Hematopoietic multipotent progenitor cell treated with erythropoietin and hydrocortisone succinate and interleukin-3 and kit ligand, for 4 days (in vitro differentiated cells): ENCODE results near the gene CST1.
"Not testable (repeated sequence)": the region's sequence is repeated elsewhere in the genome, so short reads cannot be mapped to it uniquely, and the experiment has no call there.

Source experiments
- DNase-seq: peaks from one replicate; pipeline ENCODE4 v3.0.0-alpha.2; 2015

CST1 gene, protein sequence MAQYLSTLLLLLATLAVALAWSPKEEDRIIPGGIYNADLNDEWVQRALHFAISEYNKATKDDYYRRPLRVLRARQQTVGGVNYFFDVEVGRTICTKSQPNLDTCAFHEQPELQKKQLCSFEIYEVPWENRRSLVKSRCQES

DNA sequence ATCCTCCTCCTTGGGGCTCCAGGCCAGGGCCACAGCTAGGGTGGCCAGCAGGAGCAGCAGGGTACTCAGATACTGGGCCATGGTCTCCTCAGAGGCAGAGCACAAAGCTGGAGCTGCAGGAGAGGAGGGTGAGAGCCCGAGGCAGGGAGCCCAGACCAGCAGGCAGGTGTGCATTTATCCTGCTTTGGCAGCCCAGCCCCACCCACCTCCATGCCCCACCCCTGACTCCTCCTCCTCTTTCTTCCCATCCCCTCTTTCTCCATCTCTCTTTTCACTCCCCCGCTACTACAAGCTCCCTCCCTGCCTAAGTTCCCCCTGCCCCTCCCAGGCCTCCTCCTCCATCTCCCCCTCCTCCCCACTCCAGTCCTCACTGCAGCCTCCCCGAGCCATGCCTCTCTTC lies at the start of gene CST1:
CST1 (minus strand) TSS at position 150 of the 400 bp plus-strand sequence; CDS start at position 81, 69 bp downstream.
- not testable (repeated sequence) for DNase-seq

DNA sequence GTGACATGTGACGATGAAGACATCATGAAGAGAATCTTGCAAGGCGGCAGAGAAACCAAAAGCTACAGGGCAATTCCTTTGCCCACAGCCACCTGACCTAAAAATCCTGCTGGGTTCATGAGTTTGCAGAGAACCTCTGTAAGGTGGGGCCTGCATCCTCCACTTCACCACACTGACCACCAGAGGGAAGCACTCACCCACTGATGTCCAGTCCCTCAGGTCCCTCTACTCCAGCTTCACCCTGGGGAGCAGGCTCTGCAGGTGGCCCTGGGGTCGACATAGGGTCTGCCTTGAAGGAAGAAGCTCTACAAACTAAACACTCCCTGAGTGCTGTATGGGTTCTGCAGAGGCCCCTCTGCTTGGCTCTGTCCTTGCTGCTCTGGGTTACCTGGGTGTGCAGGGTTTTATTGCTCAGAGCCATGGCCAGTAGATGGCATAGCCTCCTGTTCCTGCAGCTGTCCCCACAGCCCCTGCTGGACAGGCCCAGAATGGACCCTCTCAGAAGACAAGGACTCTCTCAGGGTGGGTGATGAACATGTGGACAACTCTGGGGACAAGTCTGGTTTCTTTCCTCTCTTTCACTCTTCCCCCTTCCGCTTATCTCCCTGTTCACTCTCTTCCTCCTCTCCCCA lies 48.6 kb upstream of the CST1 start:
- peak; percentile 45 for DNase-seq

DNA sequence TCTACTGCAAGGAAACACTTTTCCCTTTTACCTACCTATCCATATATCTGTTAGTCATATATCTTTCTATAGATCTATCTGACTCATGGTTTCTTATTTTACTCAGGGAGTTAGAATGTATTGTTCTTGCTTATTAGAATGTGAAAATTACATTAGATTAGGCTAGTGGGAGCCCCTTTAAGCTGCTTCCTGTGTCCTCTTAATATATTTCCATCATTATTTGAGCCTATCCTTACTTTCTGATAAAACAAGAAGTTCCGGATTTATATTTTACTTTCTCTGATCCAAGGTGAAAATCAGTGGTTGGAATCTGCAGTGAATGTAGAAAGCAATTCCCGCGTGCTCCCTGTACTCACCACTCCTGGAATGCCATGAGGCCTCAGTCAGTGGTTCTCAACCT lies 44.8 kb upstream of the CST1 start:
- DNase-seq = no peak

DNA sequence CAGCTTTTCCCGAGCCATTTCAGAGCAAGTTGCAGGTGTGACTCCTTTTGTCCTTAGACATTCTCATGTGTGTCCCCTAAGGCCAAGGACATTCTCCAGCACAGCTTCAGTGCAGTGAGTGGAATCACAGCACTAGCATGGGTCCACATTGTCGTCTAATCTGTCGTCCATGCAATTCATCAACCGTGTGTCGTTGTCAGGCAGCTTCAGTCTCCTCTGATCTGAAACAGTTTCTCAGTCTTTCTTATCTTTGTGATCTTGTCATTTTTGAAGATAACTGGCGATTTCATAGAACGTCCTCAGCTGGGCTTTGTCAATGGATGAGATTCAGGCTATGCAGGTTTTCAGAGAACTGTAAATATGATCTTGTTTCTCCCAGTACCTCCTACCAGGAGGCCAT lies 44.1 kb upstream of the CST1 start:
- DNase-seq = no peak

DNA sequence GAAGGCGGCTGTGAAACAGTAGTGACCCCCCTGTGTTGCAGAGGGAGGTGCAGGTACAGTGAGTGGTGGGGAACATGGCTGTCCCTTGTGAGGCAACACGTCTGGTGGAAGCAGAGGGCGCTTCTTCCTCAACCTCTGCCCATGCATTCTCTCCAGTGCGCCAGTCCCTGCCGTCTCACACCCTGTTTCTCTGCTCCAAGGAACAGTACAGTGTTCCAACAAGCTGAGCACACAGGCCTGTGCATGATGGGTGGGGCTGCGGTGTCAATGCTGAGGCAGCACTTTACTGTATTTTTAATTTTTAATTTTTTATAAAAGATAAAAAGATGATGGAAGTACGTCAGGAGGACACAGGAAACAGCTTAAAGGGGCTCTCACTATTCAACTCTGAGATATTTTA lies 43.3 kb upstream of the CST1 start:
- DNase-seq = no peak

DNA sequence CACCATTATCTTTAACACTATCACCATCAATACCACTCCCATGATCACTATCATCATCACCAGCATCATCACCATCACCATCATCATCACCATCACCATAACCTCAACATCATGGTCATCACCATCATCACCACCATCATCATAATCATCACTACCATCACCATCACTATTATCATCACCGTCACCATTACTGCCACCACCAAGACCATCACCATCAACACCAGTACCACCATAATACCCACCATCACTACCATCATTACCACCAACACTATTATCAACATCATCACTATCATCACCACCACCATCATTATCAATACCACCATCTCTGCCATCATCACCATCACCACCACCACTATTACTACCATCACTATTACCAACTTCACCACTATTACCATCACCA lies 32.7 kb upstream of the CST1 start:
- DNase-seq = no peak

DNA sequence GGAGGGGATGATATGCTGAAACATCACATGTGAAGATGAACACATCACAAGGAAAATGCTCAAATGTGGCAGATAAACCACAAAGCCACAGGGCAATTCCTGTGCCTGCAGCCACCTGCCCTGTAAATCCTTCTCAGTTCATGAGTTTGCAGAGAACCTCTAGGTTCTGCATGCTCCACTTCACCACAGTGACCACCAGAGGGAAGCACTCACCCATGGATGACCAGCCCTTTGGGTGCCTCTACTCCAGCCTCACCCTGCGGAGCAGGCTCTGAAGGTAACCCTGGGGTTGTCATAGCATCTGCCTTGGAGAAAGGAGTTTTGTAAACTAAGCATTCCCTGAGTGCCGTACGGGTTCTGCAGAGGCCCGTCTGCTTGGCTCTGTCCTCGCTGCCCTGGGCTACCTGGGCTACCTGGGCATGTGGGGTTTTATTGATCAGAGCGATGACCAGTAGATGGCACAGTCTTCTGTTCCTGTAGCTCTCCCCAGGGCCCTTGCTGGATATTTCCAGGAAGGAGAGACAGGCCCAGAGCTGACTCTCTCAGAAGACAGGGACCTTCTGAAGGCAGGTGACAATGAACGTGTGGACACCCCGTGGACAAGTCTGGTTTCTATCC lies 31.7 kb upstream of the CST1 start:
- DNase-seq = peak; percentile 67

DNA sequence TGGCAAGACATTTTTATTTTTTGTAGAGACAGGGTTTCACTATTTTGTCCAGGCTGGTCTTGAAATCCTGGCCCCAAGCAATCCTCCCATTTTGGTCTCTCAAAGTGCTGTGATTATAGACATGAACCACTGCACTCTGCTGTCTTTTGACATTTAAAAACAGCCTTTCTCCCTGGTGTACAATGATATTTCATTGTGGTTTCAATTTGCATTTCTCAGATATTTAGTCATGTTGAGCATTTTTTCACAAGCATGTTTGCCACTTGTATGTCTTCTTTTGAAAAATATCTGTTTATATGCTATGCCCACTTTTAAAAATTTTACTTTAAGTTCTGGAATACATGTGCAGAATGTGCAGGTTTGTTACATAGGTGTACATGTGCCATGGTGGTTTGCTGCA lies 27.9 kb upstream of the CST1 start:
- DNase-seq = not testable (repeated sequence)

DNA sequence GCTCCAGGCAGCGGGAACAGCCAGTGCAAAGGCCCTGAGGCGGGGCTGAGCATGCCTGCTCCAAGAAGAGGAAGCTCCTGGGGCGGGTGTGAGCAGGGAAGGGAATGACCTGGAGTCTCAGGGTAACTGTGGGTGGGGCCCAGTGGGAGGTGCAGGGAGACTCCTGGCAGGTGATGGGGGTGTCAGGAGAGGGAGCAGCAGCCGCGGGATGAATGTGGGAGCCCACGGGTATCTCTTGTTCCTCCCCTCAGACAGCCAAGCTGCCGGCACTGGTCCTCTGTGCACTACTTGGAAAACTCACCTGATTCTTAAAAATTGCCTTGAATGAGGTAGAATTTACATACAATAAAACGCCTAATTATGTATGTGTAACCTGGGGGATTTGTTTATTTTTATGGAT lies 26.6 kb upstream of the CST1 start:
- not testable (repeated sequence) for DNase-seq

DNA sequence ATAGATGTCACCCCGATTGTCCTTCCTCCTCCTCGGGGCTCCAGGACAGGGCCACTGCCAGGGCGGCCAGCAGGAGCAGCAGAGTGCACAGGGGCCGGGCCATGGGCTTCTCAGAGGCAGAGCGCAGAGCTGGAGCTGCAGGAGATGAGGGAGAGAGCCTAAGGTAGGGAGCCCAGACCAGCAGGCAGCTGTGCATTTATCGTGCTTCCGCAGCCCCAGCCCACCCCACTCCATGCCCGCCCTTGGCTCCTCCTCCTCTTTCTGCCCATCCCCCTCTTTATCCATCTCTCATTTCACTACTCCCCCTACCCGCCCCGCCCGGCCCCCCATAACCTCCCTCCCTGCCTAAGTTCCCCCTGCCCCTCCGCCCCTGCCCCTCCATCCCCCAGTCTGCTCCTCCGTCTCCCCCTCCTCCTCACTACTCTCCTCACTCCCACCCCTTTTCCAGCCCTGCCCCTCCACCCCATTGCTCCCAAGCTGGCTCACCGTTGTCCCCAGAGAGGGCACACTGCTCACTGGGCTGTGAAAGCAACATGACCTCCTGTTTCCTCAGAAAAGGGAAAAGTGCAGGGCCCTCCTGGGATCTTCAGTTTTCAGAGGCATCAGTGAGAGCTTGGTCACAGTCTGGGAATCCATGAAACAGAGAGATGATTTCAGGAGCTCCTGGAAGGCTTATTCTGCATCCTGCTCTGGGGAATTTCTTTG lies 25.5 kb upstream of the CST1 start:
- DNase-seq = peak; percentile 1

DNA sequence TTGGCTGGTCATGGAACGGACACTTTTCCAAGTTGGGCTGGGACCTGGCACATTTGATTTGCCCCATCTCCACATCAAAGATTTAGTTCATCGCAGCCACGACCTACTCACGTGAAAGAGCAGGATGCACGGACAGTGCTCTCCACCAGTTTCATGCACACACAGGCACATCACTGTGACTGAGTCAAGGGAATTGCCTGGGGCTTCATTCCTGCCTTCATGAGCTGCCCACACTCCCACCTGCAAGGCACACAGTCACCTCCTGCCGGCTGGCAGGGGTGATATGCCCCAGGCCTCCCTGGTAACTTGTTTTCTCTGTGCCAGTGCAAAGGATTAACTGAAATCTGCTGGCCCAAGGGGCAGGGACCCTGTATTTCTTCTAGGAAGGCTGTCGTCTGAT lies 23.3 kb upstream of the CST1 start:
- DNase-seq = no peak

DNA sequence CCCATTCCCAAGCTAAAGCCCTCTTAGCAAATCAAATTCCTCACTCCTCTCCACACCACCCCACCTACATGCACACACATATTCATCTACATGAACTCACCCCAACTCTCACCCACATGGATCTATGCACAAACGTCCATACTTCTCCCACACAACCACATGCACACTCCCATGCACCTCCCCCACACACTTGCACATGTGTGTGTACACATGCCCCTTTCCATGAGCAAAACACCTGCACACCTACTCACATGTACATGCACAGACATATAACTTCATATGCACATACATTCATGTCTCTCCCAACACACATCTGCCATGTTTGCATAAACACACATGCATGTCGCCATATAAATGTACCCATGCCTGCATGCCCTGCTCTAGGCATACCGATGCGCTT lies 22.8 kb upstream of the CST1 start:
- DNase-seq = no peak

DNA sequence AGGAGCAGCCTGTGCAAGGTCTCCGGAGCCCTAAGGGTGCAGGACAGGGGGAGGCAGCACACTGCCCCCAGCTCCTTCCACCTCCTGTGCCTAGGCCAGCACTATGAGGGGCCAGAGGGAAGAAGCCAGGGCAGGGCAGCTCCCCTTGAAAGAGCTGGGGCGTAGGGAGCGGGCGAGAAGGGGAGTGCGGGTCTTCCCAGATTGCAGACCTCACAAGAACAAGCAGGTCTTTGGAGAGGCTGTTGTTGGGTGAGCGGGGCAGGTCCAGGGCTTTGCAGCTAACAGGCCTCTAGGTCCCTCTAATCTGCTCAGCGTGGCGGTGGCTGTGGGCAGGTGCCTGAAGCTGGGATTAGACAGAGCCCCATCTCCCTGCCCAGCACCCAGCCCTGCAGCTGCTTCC lies 22.4 kb upstream of the CST1 start:
- no peak for DNase-seq

DNA sequence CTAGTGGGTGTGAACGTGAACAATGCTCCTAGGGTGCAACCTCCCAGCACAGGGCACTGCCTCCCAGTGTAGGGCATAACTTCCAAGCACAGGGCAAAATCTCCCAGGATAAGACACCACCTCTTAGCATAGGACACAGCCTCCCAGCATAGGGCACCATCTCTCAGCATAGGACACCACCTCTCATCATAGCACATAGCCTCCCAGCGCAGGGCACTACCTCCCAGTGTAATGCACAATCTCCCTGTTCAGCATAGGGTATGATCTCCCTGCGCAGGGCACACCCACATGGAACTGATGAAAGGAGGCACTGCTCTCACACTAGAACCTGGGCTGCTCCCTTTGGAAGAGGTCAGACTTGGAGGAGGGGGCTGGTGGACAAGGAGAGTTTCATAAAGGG lies 21.3 kb upstream of the CST1 start:
- DNase-seq = no peak

DNA sequence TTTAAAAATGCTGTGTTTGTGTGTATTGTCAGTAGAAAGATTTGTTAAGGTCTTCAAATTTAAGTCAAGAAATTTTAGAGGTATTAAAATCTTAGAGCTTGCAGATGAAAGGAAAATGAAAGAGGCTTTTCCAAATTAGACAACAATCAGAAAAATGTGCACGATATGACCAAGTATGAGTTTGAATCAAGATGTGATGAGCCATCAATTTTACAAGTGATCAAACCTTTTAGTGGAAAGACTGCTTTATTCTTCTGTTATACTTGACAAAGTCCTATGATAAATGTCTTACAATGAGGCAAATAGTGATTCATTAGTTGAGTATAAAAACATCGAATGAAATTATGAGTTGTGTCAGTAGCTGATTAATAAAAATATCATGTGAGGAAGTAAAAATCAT lies 19.6 kb upstream of the CST1 start:
- no peak for DNase-seq

DNA sequence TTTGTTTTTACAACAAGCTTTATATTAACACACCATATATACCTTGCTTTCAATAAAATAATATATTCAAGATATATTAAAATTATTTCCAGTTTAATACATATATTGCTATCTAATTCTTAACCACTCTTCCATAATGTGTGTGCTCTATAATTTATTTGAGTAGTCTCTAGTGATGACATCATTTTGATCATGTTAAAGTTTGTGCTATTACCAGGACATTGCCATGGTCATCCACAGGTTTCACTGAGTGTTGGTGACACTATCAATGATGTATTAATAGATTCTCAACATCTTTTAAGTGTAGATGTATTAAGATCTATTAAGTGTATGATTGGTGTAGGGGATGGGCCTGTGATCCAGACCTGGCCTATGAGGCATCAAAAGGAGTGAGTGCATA lies 17.8 kb upstream of the CST1 start:
- not testable (repeated sequence) for DNase-seq

DNA sequence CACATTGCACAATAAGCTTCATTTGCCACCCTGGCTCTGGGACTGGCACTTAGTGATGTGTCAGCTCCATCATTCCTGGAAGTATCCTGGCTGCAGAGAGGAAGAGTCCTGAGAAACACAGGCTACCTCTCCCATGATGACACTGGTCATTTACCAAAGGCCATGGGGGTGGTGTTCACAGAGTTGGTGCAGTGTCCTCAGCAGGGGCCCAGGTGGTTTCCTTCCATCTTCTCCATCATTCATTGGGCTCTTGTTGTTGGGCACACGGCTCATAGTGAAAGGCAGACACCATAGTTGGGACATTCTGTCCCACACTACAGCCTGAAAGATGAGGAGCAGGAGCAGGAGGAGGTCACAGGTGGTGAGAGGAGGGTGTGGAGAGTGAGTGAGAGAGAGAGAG lies 15.8 kb upstream of the CST1 start:
- no peak for DNase-seq

DNA sequence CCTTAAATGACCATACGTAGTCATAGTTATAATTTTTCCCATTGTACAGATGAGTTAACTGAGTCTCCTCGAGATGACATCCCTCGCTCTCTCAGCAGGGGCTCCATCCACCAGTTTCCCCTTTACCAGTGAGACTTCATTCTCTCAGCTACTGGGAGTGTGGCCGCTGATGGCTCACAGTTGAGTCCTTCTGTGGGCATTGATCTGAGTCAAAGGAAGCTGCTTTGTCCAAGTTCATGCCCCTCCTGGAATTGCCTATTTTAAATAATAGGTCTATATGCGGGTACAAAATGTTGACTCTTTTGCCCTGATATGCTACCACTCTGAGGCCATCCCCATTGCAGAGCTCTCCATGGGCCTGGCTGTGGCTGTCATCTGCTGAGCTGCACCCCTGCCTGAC lies 14.8 kb upstream of the CST1 start:
- no peak for DNase-seq

DNA sequence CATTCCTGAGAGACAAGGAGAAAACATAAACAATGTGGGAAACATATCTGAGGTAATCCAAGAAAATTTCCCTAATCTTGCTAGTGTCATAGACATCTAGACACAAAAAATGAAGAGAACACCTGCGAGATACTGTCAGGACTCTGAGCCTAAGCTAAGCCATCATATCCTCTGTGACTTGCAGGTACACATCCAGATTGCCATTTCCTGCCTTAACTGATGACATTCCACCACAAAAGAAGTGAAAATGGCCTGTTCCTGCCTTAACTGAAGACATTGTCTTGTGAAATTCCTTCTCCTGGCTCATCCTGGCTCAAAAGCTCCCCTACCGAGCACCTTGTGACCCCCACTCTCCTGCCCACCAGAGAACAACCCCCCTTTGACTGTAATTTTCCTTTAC lies 13.9 kb upstream of the CST1 start:
- DNase-seq = not testable (repeated sequence)

DNA sequence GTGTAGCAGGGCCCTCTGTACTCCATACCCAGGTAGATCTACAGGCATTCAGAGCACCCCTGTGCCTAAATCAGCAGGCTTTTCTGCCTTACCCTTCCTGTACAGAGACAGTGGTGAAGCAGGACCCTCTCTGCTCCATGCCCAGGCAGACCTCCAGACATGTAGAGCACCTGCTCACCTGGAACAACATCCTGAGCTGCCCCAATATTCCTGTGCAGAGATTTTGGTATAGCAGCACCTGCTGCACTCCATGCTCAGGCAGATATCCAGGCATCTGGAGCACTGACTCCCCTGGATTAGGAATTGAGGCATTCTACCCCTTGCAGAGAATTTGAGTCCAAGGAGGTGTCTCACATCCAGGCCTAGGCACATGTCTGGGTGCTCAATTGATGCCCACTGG lies 12.6 kb upstream of the CST1 start:
- DNase-seq = no peak

DNA sequence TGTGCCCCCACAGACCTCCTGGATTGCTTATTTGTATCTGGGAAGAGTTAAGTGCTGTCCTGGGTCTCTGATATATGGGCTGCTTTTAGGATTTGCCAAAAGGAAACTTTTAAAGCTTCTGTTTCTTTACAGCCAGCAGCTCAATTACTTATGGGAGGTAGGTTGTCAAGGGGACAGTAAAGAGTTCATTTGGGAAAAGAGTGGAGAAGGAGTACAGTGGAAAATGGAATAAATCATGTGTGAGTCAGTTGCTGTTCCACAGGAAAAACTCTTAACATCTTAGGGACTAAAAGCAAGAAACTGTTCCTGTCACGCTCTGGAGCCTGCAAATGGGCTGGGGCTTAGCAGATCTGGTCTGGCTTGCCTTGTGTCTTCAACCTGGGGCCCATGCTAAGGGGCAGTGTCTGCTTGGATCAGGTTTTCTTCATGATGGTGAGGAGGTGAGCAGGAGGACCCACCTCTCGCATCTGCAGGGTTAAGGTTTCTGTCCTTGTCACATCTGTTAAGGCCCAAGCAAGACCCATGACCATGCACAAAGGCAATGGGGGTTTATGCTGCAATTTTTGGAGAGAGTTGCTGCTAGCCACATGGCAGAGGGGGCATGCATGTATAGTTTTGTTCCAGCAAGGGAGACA lies 8.7 kb upstream of the CST1 start:
- DNase-seq = no peak

DNA sequence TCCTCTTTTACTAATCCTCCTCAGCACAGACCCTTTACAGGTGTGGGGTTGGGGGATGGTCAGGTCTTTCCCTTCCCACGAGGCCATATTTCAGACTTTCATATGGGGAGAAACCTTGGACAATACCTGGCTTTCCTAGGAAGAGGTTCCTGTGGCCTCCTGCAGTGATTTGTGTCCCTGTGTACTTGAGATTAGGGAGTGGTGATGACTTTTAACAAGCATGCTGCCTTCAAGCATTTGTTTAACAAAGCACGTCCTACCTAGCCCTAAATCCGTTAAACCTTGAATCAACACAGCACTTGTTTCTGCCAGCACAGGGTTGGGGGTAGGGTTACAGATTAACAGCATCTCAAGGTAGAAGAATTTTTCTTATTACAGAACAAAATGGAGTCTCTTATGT lies 6.1 kb upstream of the CST1 start:
- DNase-seq = not testable (repeated sequence)

DNA sequence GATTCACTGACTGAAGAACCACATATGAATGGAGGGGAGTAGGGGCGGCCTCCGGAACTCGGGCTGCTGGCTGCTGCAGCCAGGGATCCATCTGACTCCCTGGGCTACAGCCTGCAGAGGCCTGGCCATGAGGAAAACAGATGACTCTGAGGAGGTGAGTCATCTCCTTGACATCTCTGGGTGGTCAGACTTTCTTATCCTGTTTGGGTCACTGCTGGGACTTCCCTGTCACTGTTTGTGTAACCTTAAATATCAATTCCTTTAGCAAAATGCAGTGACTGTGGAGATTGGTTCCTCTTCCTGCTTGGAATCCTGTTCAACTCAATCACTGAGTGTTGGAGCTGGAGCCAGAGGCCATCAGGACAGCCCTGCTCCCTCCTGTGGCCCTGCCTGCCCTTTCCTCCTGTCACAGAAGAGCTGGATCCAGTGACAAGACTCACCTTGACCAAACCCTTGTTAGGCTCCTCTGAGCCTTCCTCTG lies 4.4 kb upstream of the CST1 start:
- not testable (repeated sequence) for DNase-seq

DNA sequence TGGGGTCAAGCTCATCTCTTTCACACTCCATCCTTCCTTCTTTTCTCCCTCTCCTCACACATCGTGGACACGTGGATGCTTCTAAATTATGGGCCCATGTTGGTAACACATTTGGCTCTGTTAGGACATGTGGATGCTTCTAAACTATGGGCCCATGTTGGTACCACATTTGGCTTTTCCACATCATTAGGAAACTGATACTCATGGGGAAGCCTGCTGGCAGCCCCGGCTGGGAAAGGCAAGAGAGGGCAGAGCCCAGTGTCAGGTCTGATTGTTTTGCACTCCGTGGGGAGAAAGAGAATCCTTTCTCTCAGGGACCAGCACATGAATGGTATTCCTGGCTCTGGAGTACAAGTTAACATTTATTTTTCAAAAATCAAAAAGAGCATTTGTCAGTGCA lies 4.0 kb upstream of the CST1 start:
- no peak for DNase-seq
